ENCODE results near the gene TMEM98.
"Not testable (repeated sequence)": the region's sequence is repeated elsewhere in the genome, so short reads cannot be mapped to it uniquely, and the experiment has no call there.

The TMEM98 gene

DNA sequence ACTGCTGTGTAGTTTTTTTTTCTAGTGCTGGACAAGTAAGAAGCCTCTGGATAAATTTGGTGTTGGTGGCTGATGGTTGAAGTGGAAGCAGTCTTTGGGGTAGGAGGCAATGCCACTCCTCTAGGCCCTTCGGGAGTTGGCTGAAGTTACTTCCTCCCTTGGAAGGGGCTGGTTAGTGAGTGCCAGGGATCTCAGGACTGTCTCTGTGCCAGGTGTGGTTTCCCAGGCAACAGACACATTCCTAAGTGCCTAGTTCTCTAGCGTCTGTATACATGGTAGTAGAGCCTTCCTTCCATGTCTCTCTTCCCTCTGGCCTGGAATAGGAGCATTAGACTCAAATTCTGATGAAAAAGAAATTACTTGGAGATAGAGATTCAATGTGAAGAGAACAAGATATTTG is 15.3 kb downstream of the TMEM98 start:
- DNase-seq (ENCODE audit: low read depth): no peak

DNA sequence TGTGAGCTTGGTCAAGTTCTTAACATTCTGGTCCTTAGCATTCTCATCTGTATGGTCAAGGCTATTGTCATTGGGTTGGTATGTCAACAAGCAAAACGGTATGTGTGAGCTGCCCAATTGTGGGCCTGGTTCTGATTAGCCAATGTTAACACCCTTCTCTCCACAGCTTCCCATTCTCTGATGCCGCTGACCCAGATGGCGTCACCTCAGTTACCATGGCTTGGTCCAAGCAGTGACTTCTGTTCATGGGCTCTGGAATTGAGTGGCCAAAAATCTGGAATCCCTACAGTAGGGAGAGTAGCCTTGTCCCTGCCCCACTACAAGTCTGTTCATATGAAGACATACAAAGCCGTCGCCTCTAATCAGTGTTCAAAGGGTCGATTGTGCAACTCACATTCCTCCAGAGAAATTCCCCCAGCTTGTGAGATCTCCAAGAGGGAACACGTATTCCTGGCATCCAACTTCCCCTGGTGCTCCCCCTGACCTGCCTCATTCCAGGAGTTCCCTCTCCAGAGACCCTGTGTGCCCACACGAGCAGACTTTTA is 15.8 kb downstream of the TMEM98 start:
- DNase-seq (ENCODE audit: low read depth): no peak

DNA sequence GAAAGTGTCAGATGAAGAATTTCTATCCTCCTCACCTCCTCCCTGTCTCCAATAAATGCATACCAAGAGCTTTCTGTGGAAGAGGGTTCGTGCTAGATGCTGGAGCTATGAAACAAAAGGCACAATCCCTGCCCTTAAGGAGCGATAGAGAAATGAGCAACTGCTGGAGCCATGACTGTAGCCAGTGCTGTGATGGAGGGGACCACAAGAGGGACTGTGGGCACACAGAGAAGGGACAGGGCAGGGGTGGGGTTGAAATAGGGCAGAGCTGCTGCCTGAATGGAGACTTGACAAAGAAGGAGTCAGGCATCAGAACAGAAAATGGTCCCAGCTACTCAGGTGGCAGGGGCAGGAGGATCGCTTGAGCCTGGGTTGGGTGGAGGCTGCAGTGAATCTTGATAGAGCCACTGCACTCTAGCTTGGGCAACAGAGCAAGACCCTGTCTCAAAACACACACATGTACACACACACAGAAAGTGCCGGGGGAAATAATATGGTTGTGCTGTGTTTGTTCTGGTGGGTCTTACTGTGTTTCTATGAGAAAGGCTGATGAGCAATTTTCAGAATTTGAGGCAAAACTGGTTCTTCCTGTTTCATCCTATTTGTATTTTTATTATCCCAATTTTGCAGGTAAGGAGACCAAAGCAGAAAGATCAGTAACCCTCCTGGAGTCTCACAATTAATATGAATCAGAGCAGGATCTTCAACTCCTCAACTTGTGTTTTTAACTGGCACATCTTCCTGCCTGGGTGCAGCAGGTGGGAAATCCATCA is 16.5 kb downstream of the TMEM98 start:
- DNase-seq (ENCODE audit: low read depth): no peak

DNA sequence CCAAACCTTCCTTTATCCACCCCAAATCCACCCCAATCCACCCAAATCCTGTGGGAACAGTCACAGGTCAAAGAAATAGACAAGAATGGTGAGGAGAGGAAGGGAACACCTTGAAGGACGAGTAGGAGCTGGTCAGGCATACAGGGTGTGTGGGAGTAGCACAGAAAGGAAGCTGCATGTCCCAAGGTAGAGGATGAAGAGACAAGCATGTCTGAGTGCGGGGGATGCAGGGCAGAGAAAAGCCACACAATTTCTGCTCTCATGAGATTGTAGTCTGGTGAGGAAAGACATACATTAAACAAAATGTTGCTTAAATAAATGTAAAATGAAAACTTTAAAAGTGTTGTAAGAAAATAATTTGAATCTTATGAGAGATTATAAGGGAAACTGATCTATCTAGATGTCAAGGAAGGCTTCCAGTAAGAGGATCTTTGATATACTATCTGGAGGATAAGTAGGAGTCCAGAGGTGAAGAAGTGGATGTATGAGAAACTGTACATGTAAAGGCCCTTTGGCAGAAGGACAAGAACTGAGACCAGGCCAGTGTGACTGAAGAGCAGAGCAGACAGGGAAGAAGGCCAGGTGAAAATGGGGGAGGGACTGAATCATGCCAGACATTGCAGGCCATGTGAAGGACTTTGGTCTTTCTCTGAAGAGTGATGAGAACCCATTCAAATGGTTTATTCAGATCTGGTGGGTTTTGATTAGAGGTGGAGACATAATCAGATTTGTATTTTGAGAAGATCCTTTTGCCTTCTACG is 18.6 kb downstream of the TMEM98 start:
- DNase-seq (ENCODE audit: low read depth): no peak

DNA sequence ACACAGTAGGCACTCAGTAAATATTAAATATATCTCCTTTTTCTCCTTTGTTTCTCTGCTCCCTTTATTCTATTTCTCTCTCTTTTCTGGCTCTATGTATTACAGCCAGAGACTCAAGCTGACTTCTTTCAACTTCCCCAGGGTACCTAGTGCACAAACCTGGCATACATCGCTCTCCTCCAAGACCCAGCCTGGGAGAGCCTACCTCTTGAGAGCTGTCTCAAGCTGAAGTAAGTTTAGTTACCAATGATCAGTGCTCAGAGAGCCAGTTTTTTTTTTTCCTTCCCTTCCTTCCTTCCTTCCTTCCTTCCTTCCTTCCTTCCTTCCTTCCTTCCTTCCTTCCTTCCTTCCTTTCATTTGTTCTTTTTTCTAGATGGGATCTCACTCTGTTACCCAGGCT is 19.8 kb downstream of the TMEM98 start:
- no peak for DNase-seq (ENCODE audit: low read depth)

DNA sequence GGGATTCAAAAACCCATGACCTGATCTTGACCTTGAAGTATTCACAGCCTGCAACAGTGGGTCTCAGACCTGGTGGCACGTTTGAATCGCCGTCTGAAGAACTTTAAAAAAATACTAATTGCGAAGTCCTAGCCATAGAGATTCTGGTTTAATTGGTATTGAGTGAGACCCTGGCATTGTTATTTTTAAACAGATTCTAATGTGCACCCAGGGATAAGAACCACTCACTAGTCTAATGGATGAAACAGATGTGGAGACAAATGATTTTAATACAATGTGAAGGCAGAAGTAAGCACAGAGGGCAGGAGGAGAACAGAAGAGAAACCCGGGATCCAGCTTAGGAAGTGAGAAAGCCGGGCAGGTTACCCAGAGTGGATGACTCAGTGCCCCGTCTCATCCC is 21.2 kb downstream of the TMEM98 start:
- no peak for DNase-seq (ENCODE audit: low read depth)

DNA sequence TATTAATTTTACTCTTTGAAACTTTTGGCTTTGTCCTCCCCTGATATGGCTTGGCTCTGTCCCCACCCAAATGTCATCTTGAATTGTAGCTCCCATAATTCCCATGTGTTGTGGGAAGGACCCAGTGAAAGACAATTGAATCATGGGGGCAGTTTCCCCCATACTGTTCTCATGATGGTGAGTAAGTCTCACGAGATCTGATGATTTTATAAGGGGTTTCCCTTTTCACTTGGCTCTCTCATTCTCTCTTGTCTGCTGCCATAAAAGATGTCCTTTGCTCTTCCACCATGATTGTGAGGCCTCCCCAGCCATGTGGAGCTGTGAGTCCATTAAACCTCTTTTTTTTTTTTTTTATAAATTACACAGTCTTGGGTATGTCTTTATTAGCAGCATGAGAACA is 24.5 kb downstream of the TMEM98 start:
- DNase-seq (ENCODE audit: low read depth): not testable (repeated sequence)

DNA sequence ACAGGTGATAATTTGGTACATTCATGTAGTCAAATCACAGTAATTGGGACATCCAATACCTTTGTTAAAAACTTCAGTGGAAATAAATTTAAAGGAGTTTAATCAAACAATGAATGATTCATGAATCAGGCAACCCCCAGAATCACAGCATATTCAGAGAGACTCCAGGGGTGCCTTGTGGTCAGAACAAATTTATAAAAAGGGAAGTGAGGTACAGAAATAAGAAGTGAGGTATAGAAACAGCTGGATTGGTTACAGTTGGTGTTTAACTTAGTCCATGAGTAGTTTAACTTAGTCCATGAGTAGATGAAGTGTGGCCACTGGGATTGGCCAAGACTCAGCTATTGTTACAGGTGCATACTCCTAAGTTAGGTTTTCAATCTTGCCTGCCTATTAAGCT is 25.1 kb downstream of the TMEM98 start:
- DNase-seq (ENCODE audit: low read depth): no peak

DNA sequence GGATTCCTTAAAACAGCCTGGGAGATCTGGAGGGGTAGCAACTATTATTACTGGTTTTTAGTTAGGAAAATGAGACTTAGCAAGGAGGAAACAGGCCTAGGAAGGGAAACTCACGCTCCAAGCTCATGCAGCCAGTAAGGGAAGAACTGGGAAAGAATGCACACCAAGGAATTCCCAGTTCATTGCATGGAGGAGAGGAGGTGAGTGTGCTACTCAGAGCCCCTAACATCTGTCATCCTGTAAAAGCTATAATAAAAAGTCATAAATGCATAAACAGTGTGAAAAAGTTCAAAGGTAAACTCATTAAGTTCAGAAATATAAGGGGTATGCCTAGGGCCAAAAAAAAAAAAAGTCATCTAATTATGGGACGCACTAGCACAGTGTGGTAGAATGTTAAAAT is 25.9 kb downstream of the TMEM98 start:
- no peak for DNase-seq (ENCODE audit: low read depth)

DNA sequence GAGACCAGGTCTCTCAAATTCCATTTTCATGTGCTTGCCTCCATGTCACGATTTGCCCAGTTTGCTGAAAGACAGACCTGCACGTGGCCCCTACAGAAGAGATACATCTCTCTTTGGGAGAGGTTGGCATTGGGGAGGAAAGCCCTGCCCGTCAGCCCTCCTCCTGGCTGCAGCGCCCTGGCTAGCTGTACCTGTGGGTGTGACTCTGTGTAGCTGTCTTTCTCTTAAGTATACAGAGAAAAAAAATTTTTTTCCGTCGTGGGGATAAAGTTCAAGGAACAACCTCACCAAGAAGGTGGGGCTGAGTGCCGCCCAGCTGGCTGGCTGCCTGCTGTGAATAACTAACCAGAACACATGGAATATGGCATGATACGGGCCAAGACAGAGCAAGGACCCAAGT is 26.5 kb downstream of the TMEM98 start:
- DNase-seq (ENCODE audit: low read depth): no peak

DNA sequence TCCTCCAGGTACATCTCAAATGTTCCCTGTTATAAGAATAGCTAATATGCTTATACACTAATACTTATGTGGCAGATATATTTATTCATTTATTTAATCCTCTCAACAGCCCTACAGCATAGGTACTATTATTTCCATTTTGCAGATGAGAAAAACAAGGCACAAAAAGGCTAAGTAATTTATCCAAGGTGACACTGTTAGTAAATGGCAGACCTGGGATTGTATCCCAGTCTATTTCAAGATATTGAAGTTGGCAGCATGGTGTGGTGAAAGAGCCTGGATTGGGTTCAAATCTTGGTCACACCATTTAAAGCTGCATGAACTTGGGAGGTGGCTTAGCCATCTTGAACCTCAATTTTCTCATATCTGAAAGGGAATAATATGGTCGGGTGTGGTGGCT is 27.2 kb downstream of the TMEM98 start:
- no peak for DNase-seq (ENCODE audit: low read depth)

DNA sequence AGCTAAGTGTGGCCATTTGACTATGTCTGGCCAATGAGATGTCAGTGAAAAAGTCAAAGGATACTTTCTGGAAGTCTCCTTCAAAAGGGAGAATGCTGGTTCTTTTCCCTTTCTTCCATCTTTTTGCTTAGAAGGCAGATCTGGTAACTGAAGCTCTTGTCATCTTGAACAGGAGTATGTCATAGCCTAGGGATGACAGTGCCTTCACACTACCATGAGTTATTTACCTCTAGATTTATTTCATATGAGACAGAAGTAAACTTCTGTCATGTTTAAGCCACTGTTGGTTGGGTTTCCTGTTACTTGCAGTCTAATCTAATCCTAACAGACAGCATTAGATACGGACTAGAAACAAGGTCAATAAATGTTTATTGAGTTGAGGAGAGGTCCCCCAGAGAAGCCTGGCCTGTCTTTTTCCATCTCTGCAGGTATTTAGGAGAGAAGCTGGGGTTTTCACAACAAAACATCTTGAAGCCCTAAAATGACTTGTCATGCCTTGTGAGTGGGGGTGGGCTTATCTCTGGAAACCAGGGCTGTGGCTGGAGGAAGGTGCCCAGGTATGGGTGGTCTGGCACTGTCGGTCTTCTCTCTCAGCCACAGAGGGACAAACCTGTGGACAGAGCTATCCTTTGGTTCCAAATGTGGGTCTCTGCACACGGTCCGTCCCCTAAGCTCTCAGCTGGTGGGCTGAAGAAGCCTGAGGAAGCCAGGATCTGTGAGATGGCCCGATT is 28.5 kb downstream of the TMEM98 start:
- DNase-seq (ENCODE audit: low read depth): no peak

DNA sequence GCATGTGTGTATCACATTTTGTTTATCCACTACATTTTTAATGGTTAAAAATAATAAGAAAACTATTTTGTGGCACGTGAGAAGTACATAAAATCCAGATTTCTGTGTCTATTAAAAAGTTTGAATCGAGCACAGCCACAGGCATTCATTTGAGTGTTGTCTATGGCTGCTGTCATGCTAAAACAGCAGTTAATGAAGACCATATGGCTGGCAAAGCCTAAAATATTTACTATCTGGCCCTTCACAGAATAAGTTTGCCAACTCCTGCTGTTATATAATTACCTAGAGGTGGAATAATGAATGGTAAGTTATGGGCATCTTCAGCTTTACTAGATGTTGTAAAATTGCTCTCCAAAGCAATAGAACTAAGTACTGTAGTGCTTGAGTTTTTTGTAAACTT is 30.5 kb downstream of the TMEM98 start:
- DNase-seq (ENCODE audit: low read depth): no peak

DNA sequence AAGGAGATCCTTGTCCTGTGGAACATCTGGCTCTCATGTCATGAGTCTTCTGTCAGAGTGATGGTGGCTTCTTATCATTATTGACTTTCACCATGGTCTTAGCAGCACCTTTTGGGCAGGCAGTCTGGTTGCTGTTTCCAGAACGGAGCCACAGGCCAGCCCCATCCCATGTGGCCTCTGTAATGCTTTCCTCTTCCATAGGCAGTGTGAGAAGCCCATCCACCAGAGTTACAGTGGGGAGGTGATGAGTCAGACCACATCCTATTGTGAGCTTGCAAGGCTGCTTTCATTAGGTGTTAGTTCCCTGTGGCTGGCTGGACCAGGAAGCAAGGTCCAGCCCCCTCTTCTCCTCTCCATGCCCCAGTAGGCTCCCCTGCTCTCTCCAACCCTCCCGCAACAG is 32.9 kb downstream of the TMEM98 start:
- no peak for DNase-seq (ENCODE audit: low read depth)

DNA sequence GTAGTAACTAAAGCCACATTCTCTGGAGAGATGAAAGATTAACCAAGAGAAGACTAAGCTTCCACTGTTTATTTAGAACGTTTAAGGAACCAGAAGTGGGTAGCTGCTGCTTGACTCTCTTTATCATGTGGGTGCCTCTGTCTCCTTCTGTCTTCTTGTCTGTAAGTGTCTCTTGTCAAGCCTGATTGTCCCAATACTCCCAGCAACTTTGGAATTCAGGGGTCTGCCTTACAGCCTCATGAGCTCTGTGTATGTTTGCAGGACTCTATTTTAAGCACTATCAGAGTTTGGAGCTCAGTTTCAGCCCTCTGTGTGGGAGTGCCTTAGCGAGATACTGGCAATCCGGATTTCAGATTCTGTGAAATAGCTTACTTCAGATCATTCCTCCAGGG is 34.4 kb downstream of the TMEM98 start:
- DNase-seq (ENCODE audit: low read depth): no peak

DNA sequence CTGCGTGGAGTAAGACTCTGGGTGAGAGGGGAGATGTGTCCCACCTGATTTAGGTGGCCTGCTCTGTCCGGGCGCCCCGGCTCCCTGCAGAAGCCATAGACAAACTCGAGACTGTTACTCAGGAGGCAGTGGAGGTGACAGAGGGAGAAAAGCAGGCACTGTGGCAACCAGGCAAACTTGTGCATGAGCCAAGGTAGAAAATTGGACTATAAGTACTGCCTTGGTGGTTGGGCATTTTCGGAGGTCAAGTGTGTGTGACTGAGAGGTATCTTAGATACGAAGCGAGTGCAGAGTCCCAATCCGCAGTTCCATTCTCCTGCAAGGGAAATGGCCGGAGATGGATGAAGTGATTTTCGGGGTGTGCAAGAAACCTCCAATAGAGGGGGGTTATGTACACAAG is 36.6 kb downstream of the TMEM98 start:
- no peak for DNase-seq (ENCODE audit: low read depth)

DNA sequence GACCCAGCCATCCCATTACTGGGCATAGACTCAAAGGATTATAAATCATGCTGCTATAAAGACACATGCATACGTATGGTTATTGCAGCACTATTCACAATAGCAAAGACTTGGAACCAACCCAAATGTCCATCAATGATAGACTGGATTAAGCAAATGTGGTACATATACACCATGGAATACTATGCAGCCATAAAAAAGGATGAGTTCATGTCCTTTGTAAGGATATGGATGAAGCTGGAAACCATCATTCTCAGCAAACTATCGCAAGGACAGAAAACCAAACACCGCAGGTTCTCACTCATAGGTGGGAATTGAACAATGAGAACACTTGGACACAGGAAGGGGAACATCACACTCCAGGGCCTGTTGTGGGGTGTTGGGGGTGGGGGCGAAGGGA is 41.3 kb downstream of the TMEM98 start:
- not testable (repeated sequence) for DNase-seq (ENCODE audit: low read depth)

DNA sequence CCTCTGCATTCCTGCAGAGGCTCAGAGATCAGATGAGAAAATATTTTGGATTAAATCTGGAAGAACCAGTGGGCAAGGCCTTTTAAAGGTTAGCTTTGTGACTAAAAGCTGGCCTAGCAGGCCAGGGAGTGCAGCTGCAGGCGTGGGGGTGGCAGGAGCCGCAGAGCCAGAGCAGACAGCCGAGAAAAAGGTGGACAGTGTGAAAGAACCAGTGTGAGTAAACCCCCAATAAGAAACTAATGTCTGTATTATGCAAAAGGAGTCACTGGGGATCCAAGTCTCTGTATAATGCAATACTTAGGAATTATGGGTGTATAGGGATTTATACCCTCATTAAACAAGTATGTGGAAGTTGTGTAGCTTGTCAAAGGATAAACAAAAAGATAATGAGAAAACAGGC is 42.3 kb downstream of the TMEM98 start:
- DNase-seq (ENCODE audit: low read depth): no peak

DNA sequence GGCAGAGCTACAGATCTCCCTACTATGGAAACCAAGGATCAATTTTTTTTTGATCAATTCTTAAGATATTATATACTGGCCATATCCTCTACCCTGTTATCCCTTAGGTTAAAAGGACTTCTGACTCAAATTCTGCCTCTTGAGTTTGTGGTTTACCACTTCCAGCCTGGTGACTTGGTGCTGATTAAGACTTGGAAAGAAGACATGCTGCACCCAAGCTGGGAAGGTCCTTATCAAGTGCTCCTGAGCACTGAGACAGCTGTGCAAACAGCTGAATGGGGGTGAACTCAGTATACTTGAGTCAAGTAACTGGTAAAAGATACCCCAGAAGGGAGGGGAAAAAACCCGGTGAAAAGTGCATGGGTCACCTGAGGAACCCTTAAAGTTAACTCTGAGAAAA is 43.2 kb downstream of the TMEM98 start:
- DNase-seq (ENCODE audit: low read depth): no peak

DNA sequence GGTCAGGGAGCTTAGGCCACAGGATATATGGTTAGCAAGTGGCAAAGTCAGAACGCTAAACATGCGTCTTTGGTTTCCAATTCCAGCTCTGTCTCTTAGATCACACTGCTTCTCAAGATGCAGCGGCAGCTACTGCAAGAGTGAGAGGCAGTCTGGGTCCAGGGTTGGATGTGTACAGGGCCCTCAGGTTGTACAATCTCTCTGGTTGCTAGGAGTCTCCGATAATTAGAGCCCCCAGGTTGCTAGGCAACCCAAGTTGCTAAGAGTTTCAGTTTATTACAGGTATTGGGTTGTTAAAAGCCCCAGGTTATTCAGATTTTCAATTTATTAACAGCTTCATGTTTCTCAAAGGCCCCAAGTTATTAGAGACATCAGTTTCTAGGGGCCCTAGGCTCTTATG is 48.2 kb downstream of the TMEM98 start:
- no peak for DNase-seq (ENCODE audit: low read depth)

DNA sequence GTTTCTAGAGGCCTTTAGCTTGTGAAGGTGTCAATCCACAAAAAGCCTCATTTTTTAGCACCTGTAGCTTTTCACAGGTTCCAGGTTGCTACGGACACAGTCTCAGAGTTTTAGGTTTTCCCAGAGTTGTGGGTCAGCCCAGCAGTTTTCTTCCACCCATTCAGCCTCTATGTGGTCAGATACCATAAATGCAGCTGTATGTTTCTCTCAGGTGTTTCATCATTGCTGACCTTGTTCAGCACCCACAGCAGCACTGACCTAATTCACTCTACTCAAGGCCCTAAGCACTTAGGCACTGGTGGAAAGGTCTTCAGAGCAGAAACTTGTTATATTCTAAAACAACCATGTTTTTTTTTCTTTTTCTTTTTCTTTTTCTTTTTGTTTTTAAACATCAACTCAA is 48.7 kb downstream of the TMEM98 start:
- no peak for DNase-seq (ENCODE audit: low read depth)

DNA sequence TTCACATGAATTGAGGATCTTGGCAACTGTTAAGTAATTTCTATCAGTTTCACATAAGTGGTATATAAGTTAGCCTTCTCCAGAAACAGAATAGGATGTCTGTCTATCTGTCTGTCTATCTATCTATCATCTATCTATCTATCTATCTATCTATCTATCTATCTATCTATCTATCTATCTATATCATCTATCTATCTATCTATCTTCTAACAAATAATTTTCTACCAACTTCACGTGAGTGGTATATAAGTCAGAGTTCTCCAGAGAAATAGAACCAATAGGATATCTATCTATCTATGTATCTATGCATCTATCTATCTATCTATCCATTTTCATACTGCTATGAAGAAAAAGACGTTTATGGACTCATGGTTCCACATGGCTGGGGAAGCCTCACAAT is 52.3 kb downstream of the TMEM98 start:
- no peak for DNase-seq (ENCODE audit: low read depth)

DNA sequence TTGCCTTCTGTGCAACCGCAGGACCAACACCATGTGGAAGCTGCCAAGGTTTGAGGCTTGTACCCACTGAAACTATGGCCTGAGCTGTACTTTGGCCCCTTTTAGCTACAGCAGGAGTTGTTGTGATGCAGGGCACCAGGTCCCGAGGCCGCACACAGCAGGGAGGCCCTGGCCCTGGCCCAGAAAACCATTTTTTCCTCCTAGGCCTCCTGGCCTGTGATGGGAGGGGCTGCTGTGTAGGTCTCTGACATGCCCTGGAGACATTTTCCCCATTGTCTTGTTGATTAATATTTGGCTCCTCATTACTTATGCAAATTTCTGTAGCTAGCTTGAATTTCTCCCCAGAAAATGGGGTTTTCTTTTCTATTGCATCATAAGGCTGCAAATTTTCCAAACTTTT is 53.7 kb downstream of the TMEM98 start:
- not testable (repeated sequence) for DNase-seq (ENCODE audit: low read depth)
